Limb (tissue), 2 donors: Measurements from ENCODE around the gene RBP5.

Source experiments
- DNase-seq, 2 donors: peaks; one replicate each; pipeline ENCODE4 v3.0.0-alpha.2; 2016; ENCODE audit errors: extremely low spot score in 2 of 2

RBP5 gene

GRCh38 chr12:7075939-7076338 lies 52.8 kb downstream of the RBP5 start:
- DNase-seq, result no peak

DNA sequence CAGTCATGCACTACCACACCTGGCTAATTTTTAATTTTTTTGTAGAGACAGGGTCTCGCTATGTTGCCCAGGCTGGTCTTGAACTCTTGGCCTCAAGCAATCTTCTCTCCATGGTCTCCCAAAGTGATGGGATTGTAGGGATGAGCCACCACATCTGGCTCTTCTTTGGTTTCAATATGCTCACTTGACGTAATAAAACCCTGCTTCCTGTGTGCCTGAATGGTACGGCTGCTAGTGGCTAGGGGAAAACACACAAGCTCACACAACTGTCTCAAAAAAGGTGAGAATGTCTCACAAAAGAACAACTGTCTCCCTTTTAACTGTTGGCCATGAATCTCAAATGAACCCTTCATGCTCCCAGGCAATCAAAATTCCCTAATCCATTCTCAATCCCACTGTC lies 53.2 kb downstream of the RBP5 start:
- DNase-seq, result no peak

DNA sequence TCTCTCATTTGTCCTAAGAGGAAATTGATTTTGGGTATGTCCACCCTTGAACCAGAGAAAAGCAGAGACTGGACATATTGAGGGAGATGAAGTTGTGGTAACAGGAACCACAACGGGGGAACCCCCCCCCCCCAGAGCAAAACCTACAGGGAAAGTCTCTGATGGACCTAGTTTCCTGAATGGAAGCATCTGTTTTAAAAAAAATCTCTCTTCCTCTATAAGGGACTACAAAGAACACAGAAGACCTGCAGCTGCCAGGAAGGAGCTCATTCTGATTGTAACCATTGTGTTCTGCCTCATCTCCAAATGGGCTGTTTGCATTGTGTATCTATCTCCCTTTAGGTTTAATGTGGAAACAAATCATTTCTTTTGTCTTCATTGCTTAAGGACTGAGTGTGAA lies 54.7 kb downstream of the RBP5 start:
- no peak for DNase-seq
